GM23338 (cell line): ENCODE data around the gene CENPN.

Source experiments
- EZH2 ChIP-seq: fragments of 200-600 bp; sonication (generic); IDR thresholded peaks from one replicate; pipeline ENCODE4 v1.8.0; 2017; ENCODE audit warnings: antibody characterized with exemption, mild to moderate bottlenecking, low read depth; ENCODE audit not compliant: unreplicated experiment
- EZH2phosphoT487 ChIP-seq: fragments of 200-600 bp; sonication (generic); IDR thresholded peaks from one replicate; pipeline ENCODE4 v1.8.1; 2018; ENCODE audit warnings: antibody characterized with exemption; ENCODE audit not compliant: unreplicated experiment
- JUNB ChIP-seq: IDR thresholded peaks from one replicate; pipeline ENCODE4 v1.6.1; 2016; ENCODE audit warnings: antibody characterized with exemption; ENCODE audit not compliant: unreplicated experiment
- POLR2AphosphoS5 ChIP-seq: IDR thresholded peaks from 2 replicates; pipeline ENCODE4 v1.6.1; 2016; ENCODE audit warnings: antibody characterized with exemption, low read depth
- STAT1 ChIP-seq: IDR thresholded peaks from one replicate; pipeline ENCODE4 v1.6.1; 2016; ENCODE audit warnings: antibody characterized with exemption; ENCODE audit not compliant: unreplicated experiment
- TF ChIP-seq, protein P1 (sequence below): IDR thresholded peaks from one replicate; pipeline ENCODE4 v1.6.1; 2018; ENCODE audit warnings: antibody characterized with exemption; ENCODE audit not compliant: unreplicated experiment
- TF ChIP-seq, protein P2 (sequence below): fragments of 250-450 bp; sonication (Bioruptor Pico); IDR thresholded peaks from 2 replicates; pipeline ENCODE4 v1.5.0; 2020; ENCODE audit warnings: mild to moderate bottlenecking, moderate library complexity
- TF ChIP-seq, protein P3 (sequence below), 2 experiments: fragments of 200-600 bp in 1 of 2; sonication (generic) in 1 of 2; conservative IDR thresholded peaks; 2 replicates each; pipeline versions ENCODE4 v1.5.1 to v1.6.1; 2016 to 2017; ENCODE audit warnings: antibody characterized with exemption in 2 of 2, low read depth in 2 of 2, mild to moderate bottlenecking in 2 of 2, moderate library complexity in 1 of 2

DNA sequence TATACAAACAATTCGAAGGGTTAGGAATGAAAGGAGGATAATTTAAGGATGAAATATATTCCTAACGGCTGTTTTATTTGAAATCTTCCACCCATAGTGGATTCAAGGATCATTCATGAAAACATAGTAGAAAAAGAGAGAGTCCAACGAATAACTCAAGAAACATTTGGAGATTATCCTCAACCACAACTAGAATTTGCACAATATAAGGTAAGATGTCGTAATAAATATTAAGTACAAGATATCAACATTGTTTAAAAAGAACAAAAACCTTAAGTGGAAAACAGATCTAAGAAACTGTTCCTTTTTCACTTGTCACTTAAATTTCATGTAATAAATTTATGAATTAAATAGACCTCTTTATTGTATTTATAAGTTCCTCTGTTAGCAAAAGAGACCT, 19.4 kb downstream of the CENPN start:
- TF ChIP-seq, protein P1, sequence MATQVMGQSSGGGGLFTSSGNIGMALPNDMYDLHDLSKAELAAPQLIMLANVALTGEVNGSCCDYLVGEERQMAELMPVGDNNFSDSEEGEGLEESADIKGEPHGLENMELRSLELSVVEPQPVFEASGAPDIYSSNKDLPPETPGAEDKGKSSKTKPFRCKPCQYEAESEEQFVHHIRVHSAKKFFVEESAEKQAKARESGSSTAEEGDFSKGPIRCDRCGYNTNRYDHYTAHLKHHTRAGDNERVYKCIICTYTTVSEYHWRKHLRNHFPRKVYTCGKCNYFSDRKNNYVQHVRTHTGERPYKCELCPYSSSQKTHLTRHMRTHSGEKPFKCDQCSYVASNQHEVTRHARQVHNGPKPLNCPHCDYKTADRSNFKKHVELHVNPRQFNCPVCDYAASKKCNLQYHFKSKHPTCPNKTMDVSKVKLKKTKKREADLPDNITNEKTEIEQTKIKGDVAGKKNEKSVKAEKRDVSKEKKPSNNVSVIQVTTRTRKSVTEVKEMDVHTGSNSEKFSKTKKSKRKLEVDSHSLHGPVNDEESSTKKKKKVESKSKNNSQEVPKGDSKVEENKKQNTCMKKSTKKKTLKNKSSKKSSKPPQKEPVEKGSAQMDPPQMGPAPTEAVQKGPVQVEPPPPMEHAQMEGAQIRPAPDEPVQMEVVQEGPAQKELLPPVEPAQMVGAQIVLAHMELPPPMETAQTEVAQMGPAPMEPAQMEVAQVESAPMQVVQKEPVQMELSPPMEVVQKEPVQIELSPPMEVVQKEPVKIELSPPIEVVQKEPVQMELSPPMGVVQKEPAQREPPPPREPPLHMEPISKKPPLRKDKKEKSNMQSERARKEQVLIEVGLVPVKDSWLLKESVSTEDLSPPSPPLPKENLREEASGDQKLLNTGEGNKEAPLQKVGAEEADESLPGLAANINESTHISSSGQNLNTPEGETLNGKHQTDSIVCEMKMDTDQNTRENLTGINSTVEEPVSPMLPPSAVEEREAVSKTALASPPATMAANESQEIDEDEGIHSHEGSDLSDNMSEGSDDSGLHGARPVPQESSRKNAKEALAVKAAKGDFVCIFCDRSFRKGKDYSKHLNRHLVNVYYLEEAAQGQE = no peak
- TF ChIP-seq POLR2AphosphoS5 (no peak), EZH2phosphoT487 (no peak), STAT1 (no peak), EZH2 (no peak), JUNB (no peak)
- TF ChIP-seq, protein P2, sequence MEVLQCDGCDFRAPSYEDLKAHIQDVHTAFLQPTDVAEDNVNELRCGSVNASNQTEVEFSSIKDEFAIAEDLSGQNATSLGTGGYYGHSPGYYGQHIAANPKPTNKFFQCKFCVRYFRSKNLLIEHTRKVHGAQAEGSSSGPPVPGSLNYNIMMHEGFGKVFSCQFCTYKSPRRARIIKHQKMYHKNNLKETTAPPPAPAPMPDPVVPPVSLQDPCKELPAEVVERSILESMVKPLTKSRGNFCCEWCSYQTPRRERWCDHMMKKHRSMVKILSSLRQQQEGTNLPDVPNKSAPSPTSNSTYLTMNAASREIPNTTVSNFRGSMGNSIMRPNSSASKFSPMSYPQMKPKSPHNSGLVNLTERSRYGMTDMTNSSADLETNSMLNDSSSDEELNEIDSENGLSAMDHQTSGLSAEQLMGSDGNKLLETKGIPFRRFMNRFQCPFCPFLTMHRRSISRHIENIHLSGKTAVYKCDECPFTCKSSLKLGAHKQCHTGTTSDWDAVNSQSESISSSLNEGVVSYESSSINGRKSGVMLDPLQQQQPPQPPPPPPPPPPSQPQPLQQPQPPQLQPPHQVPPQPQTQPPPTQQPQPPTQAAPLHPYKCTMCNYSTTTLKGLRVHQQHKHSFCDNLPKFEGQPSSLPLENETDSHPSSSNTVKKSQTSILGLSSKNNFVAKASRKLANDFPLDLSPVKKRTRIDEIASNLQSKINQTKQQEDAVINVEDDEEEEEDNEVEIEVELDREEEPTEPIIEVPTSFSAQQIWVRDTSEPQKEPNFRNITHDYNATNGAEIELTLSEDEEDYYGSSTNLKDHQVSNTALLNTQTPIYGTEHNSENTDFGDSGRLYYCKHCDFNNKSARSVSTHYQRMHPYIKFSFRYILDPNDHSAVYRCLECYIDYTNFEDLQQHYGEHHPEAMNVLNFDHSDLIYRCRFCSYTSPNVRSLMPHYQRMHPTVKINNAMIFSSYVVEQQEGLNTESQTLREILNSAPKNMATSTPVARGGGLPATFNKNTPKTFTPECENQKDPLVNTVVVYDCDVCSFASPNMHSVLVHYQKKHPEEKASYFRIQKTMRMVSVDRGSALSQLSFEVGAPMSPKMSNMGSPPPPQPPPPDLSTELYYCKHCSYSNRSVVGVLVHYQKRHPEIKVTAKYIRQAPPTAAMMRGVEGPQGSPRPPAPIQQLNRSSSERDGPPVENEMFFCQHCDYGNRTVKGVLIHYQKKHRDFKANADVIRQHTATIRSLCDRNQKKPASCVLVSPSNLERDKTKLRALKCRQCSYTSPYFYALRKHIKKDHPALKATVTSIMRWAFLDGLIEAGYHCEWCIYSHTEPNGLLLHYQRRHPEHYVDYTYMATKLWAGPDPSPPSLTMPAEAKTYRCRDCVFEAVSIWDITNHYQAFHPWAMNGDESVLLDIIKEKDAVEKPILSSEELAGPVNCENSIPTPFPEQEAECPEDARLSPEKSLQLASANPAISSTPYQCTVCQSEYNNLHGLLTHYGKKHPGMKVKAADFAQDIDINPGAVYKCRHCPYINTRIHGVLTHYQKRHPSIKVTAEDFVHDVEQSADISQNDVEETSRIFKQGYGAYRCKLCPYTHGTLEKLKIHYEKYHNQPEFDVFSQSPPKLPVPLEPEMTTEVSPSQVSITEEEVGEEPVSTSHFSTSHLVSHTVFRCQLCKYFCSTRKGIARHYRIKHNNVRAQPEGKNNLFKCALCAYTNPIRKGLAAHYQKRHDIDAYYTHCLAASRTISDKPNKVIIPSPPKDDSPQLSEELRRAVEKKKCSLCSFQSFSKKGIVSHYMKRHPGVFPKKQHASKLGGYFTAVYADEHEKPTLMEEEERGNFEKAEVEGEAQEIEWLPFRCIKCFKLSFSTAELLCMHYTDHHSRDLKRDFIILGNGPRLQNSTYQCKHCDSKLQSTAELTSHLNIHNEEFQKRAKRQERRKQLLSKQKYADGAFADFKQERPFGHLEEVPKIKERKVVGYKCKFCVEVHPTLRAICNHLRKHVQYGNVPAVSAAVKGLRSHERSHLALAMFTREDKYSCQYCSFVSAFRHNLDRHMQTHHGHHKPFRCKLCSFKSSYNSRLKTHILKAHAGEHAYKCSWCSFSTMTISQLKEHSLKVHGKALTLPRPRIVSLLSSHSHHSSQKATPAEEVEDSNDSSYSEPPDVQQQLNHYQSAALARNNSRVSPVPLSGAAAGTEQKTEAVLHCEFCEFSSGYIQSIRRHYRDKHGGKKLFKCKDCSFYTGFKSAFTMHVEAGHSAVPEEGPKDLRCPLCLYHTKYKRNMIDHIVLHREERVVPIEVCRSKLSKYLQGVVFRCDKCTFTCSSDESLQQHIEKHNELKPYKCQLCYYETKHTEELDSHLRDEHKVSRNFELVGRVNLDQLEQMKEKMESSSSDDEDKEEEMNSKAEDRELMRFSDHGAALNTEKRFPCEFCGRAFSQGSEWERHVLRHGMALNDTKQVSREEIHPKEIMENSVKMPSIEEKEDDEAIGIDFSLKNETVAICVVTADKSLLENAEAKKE (CRISPR knock-in tag) = no peak
- TF ChIP-seq, protein P3, sequence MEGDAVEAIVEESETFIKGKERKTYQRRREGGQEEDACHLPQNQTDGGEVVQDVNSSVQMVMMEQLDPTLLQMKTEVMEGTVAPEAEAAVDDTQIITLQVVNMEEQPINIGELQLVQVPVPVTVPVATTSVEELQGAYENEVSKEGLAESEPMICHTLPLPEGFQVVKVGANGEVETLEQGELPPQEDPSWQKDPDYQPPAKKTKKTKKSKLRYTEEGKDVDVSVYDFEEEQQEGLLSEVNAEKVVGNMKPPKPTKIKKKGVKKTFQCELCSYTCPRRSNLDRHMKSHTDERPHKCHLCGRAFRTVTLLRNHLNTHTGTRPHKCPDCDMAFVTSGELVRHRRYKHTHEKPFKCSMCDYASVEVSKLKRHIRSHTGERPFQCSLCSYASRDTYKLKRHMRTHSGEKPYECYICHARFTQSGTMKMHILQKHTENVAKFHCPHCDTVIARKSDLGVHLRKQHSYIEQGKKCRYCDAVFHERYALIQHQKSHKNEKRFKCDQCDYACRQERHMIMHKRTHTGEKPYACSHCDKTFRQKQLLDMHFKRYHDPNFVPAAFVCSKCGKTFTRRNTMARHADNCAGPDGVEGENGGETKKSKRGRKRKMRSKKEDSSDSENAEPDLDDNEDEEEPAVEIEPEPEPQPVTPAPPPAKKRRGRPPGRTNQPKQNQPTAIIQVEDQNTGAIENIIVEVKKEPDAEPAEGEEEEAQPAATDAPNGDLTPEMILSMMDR (conservative IDR thresholded peaks at IDR 0.05; ENCODE audit: low read depth in 2 of 2) = no peak
